Occipital lobe (tissue), 2 donors: Measurements from ENCODE around the gene ZNF316. TPM values are rescaled to one million over a fixed set of nuclear protein-coding genes. Genes with fewer than 3 reads are reported as not detected.
"Not testable (repeated sequence)": the region's sequence is repeated elsewhere in the genome, so short reads cannot be mapped to it uniquely, and the experiment has no call there.

Source experiments
- DNase-seq: peaks from one replicate; lab custom pipeline; 2025; lab: John Stamatoyannopoulos, UW
- total RNA-seq: library from RNA; depleted of rRNA; stranded (reverse); fragments of >200 nt; gene quantifications from one replicate; pipeline ENCODE4 v1.2.3, GENCODE V29; 2014

The ZNF316 gene
- total RNA-seq, 1 donor from 2014 or later: 18.2 TPM

- no peak for DNase-seq
Measured at GRCh38 chr7:6621195-6622133, 15.7 kb upstream of the ZNF316 start.

GRCh38 chr7:6622134-6622710, 14.9 kb upstream of the ZNF316 start:
- DNase-seq: no peak

GRCh38 chr7:6623589-6624245, 13.4 kb upstream of the ZNF316 start:
- no peak for DNase-seq

GRCh38 chr7:6624246-6624611, 12.9 kb upstream of the ZNF316 start:
- DNase-seq: no peak

- no peak for DNase-seq
Measured at GRCh38 chr7:6628045-6628444, 9.1 kb upstream of the ZNF316 start.

- DNase-seq: no peak
Measured at GRCh38 chr7:6630007-6630849, 6.9 kb upstream of the ZNF316 start.

GRCh38 chr7:6631605-6632004, 5.5 kb upstream of the ZNF316 start:
- DNase-seq: no peak

- no peak for DNase-seq
Measured at GRCh38 chr7:6634021-6634420, 3.1 kb upstream of the ZNF316 start.

GRCh38 chr7:6634971-6635370, 2.1 kb upstream of the ZNF316 start:
- DNase-seq: not testable (repeated sequence)

GRCh38 chr7:6637544-6638229, 569 bp downstream of the ZNF316 start:
- DNase-seq: no peak

GRCh38 chr7:6639032-6639431, 1.9 kb downstream of the ZNF316 start:
- DNase-seq: no peak

- DNase-seq: no peak
Measured at GRCh38 chr7:6639627-6640026, 2.5 kb downstream of the ZNF316 start.

- DNase-seq: no peak
Measured at GRCh38 chr7:6640246-6640721, 3.2 kb downstream of the ZNF316 start.

GRCh38 chr7:6641305-6642035, 4.4 kb downstream of the ZNF316 start:
- no peak for DNase-seq

GRCh38 chr7:6642239-6642839, 5.2 kb downstream of the ZNF316 start:
- no peak for DNase-seq

GRCh38 chr7:6642861-6643640, 5.9 kb downstream of the ZNF316 start:
- DNase-seq: no peak

- DNase-seq: no peak
Measured at GRCh38 chr7:6643915-6644625, 7.0 kb downstream of the ZNF316 start.

GRCh38 chr7:6644728-6645127, 7.6 kb downstream of the ZNF316 start:
- no peak for DNase-seq
